Fibroblast of pulmonary artery (primary cell): ENCODE results near the gene DNASE1.
A peak's percentile ranks its signal among the peaks of the same experiment; 100 is the strongest.

Experiments used
- DNase-seq: peaks from one replicate; pipeline ENCODE4 v3.0.0-alpha.2; 2010; ENCODE audit warnings: low read depth
- H3K4me3 ChIP-seq: replicated peaks from 2 replicates; pipeline ENCODE4 v1.5.1; 2011; ENCODE audit warnings: low read depth, mild to moderate bottlenecking, control low read depth, low read length, moderate library complexity
- TF ChIP-seq, protein P1 (sequence below): IDR thresholded peaks from 2 replicates; pipeline ENCODE4 v1.5.1; 2011; ENCODE audit warnings: mild to moderate bottlenecking, control low read depth, low read length, inconsistent platforms; ENCODE audit errors: missing control alignments

Gene DNASE1

DNA sequence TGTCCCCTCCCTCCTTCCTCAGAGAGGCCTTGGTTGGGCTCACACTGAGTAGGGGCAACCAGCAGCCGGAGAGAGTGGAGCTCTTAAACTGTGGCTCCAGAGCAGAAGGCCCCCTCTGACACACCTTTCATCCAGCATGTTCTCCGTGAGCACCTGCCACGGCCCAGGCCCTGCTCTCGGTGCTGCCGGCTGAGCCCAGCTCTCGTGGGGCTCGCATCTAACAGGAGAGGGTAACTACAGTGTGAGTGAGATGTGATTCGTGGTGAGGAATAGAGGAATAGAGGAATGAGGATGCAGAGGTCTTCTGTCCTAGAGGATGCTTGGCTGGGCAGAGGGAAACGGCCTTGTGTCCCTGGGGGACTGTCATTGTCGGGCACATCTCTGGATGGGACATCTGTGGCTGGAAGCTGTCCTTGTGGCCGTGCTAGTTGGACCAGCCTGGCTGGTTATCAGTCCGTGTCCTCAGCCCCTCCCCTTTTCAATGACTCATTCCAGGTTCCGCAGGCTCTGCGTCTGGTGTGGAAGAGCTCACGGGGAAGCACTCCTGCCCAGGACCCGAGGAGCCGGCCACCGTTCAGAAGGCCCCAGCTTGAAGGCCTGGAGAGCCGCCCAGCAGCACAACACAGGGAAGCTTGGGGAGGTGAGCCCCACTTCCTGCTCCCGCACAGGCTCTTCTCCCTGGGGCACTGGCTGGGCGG lies 11.9 kb upstream of the DNASE1 start:
- TF ChIP-seq, protein P1, sequence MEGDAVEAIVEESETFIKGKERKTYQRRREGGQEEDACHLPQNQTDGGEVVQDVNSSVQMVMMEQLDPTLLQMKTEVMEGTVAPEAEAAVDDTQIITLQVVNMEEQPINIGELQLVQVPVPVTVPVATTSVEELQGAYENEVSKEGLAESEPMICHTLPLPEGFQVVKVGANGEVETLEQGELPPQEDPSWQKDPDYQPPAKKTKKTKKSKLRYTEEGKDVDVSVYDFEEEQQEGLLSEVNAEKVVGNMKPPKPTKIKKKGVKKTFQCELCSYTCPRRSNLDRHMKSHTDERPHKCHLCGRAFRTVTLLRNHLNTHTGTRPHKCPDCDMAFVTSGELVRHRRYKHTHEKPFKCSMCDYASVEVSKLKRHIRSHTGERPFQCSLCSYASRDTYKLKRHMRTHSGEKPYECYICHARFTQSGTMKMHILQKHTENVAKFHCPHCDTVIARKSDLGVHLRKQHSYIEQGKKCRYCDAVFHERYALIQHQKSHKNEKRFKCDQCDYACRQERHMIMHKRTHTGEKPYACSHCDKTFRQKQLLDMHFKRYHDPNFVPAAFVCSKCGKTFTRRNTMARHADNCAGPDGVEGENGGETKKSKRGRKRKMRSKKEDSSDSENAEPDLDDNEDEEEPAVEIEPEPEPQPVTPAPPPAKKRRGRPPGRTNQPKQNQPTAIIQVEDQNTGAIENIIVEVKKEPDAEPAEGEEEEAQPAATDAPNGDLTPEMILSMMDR: no peak
- H3K4me3 ChIP-seq: no peak overlapping the region
- peak; percentile 53 for DNase-seq

DNA sequence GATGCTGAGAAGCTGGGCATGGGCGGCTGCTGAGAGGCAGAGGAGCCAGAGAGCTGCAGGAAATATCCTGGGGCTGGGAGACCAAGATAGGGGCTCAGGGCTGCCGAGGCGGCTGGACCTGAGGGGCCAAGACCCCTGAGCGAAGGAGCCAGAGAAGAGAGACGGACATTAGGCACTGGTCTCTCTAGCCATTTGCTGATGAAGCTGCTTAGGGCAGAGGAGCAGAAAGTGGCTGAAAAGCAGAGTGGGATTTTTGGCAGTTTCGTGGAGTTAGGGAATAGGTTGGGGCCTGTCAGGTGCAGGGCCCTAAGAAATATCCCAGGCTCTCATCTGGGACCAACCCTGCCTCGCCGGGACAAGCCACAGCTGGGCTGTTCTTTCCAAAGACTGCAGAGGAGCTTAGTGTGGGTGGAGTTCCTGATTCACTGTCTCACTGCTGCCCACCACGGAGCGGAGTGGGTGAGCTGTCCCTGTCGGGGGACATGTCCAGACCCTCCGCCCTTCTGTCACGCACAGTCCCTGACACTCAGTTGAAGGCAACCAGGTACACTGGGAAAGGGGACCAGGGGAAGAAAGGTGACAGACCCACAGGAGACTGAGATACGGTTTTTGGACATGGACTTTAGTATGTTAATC lies 11.3 kb upstream of the DNASE1 start:
- TF ChIP-seq, protein P1: no peak
- no peak for DNase-seq
- H3K4me3 ChIP-seq: no peak overlapping the region

DNA sequence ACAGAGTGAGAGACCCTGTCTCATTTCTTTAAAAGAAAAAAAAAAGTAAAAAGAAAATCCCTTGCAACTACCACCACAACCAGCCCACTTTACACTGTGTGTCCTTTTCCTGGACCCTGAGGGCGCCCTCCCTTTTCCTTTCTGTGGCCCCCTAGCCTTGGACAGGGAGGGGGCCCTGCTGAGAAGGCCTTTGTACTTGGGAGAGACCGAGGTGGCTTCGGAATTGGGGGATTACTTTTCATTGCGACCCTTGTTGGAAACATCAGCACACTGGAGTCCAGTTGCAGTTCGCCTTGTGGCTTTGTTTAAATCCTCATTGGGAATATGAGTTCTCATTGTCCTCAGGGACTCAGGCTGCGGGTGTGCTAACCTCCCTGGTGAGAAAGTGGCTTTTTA lies 9.4 kb upstream of the DNASE1 start:
- no peak overlapping the region for H3K4me3 ChIP-seq
- no peak for DNase-seq
- TF ChIP-seq, protein P1: no peak

DNA sequence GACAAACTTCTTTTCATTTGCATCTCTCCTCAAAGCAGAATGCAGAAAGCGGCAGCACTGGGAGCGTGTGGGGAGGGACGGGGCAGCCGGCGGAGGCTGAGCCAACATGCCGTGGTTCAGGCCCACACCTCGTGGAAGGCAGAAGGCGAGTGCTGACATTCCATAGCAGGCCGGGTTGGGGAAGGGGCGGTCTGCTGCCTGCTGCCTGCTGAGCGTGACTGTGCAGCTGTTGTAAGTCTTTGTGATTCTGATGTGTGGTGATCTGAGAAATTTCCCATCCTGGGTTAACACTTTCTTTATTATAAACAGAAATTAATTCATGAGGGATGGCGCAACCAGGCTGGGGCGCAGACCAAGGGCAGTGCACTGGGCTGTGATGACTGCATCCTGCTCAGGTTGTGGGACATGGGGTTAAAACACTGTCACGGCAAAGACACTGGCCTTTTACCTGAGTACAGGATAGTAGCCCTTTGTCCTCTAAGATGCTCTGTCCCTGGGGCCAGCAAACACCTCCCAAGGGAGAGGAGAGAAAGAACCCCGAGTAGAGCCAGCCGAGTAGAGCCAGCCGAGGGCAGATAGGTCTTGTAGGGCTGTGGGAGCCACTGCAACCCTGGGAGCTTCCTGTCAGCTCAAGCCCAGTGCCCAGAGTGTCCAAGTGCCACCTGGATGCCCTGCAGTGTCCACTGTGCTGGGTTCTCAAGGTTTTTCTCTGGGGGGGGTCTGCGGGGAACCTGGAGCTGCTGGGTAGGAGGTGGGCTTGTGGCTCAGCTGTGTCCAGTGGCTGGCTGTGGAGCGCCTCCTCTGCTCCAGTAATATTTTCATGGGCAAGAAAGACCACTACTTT lies 8.8 kb upstream of the DNASE1 start:
- TF ChIP-seq, protein P1: no peak
- no peak overlapping the region for H3K4me3 ChIP-seq
- no peak for DNase-seq

DNA sequence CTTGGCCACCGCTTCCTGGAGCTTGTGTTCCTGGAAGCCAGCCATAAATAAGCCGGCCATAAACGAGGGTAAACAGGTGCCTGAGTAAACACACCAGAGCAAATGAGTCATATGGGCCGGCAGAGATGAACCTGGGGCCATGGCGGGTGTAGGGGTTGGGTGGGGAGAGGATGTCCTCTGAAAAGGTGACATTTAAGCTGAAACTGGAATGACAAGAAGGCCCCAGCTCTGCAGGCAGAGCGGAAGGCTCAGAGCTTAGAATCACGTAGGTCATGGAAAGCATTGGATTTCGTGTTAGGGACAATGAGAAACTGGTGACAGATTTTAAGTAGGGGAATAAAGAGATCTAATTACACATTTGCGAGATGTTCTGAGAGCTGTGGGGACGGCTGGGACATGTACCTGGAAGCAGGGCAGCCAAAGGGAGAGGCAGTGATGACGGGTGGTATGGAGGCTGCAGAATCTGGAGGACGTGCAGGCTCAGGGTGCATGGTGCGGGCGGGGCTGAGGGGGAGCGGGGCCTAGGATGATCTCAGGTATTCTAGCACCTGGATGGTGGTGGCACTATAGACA lies 8.1 kb upstream of the DNASE1 start:
- DNase-seq: no peak
- no peak overlapping the region for H3K4me3 ChIP-seq
- TF ChIP-seq, protein P1: no peak

DNA sequence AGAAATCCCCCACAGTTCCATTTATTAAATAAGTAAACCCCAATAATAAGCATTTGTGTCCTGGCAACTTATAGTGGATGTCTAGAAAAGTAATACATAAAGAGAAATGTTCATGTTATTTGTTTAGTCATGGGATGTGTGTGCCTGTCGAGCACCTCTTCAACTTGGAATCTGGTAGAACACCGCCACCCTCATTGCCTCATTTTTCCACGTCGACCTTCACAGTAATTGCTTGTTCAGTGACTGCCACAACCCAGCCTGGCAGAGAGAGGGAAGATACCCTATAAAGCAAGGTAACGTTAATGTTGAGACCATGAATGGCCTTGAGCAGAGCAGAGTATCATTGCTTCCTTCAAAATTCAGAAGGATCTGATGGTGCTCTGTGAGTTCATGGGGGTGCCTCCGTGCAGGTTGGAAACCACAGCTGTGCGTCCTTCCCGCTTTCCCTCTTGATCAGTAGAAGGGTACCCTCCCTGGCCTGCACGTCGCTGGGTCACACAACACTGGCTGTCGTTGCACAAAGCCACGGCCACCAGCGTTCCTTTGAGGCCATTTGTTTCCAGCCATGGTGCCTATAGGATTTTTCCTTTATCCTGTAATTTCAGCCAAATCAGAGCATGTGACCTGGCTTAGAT lies 3.7 kb upstream of the DNASE1 start:
- DNase-seq: no peak
- no peak overlapping the region for H3K4me3 ChIP-seq
- TF ChIP-seq, protein P1: no peak
